Measurements from ENCODE around the gene KIF26A.
A peak's percentile ranks its signal among the peaks of the same experiment; 100 is the strongest.

KIF26A gene

DNA sequence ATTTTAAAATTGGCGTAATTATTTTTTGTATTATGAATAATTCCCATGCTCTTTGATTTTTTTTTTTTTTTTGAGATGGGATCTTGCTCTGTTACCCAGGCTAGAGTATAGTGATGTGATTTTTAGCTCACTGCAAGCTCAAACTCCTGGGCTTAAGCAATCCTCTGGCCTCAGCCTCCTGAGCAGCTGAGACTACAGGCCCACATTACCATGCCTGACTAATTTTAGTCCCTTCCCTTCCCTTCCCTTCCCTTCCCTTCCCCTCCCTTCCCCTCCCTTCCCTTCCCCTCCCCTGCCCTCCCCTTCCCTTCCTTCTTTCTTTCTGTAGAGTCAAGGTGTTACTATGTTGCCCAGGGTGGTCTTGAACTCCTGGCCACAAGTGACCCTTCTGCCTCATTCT, 9.4 kb upstream of the KIF26A start:
- Histone ChIP-seq H3K27ac (no peak overlapping the region), H3K4me3 (no peak overlapping the region), H3K4me2 (no peak overlapping the region), H3K4me1 (peaks cover 0 to 4% (median 0%) of the 10 kb centered on the region in 10 experiments; a peak in 4 of 20 replicates), H3K9ac (no peak overlapping the region), H4K20me1 (peaks cover 0 to 13% (median 0%) of the 10 kb centered on the region in 11 experiments; a peak in 4 of 22 replicates), H3K9me3 (replicated peaks in 1 of 11) (peaks cover 52 to 66% (median 63%) of the 10 kb centered on the region in 11 experiments), H3K36me3 (no peaks in the 10 kb centered on the region), H3K27me3 (peaks cover 0 to 8% (median 0%) of the 10 kb centered on the region in 11 experiments; a peak in 3 of 22 replicates)
- no peak for TF ChIP-seq Cebpa-rat (IDR thresholded peaks at IDR 0.05)

DNA sequence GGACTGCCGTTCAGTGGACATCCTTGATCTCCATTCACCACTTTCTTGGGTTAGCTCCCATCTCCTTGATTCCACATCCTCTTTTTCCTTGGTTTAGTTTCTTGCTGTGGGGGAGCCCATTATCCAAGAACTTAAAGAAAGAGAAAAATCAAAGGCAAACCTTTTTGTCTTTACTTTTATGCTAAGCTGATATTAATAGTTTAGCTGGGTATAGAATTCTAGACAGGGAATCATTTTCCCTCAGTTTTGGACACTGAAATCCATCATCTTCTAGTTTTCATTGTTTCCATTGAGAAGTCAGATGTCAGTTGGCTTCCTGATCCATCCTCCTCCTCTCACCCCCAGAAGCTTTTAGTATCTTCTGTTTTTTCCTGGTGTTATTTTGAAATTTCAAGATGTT, 8.8 kb upstream of the KIF26A start:
- no peak overlapping the region for H3K27ac ChIP-seq
- peaks cover 0 to 9% (median 3%) of the 10 kb centered on the region in 10 experiments; a peak in 10 of 20 replicates for H3K4me1 ChIP-seq
- H3K4me3 ChIP-seq: no peak overlapping the region
- peaks cover 46 to 60% (median 58%) of the 10 kb centered on the region in 11 experiments for H3K9me3 ChIP-seq (replicated peaks in 1 of 11)
- peaks cover 0 to 14% (median 3%) of the 10 kb centered on the region in 11 experiments; a peak in 10 of 22 replicates for H3K27me3 ChIP-seq
- no peak overlapping the region for H3K4me2 ChIP-seq
- no peaks in the 10 kb centered on the region for H3K36me3 ChIP-seq
- no peak overlapping the region for H3K9ac ChIP-seq
- TF ChIP-seq Cebpa-rat (IDR thresholded peaks at IDR 0.05): no peak
- H4K20me1 ChIP-seq: peaks cover 0 to 18% (median 0%) of the 10 kb centered on the region in 11 experiments; a peak in 4 of 22 replicates

- H3K27me3 ChIP-seq: peaks cover 14 to 29% (median 19%) of the 10 kb centered on the region in 11 experiments
- peak overlapping the region in 1 of 11 experiments; percentile 15; a peak in 1 of 22 replicates for H3K4me2 ChIP-seq
- peaks cover 13 to 25% (median 19%) of the 10 kb centered on the region in 10 experiments; a peak in 19 of 20 replicates for H3K4me1 ChIP-seq
- no peak overlapping the region for H3K4me3 ChIP-seq
- no peaks in the 10 kb centered on the region for H3K36me3 ChIP-seq
- H3K27ac ChIP-seq: no peak overlapping the region
- no peak for TF ChIP-seq Cebpa-rat (IDR thresholded peaks at IDR 0.05)
- H3K9ac ChIP-seq: no peak overlapping the region
- peaks cover 30 to 46% (median 43%) of the 10 kb centered on the region in 11 experiments for H3K9me3 ChIP-seq (replicated peaks in 1 of 11)
- peaks cover 0 to 27% (median 7%) of the 10 kb centered on the region in 11 experiments; a peak in 9 of 22 replicates for H4K20me1 ChIP-seq
Measured at GRCh38 chr14:104130974-104131651, 7.3 kb upstream of the KIF26A start.

DNA sequence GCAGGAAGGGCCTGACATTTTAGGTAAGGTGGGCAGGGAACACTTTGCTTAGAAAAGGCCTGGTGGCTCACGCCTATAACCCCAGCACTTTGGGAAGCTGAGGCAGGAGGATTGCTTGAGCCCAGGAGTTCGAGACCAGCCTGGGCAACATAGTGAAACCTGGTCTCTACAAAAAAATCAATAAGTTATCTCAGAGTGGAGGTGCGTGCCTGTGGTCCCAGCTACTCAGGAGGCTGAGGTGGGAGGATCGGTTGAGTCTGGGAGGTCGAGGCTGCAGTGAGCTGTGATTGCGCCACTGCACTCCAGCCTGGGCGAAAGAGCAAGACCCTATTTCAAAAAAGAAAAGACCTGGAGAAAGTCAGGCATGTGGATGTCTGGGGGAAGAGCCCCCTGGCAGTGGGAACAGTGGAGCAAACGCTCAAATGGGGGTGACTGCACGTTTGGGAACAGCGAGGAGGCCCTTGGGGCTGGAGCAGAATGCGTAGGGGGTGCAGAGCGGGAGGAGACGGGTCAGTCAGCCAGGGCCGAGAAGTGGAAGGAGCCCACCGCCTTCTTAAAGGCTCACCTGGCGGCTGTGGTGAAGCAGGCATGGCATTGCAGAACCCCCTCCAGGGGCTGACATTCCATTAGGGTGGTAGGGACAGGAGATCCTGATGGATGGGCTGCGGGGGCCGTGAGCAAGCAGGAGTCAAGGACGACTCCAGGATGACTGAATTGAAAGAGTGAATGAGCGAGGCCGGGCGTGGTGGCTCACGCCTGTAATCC, 6.2 kb upstream of the KIF26A start:
- H3K36me3 ChIP-seq: no peaks in the 10 kb centered on the region

GRCh38 chr14:104132981-104133380, 5.4 kb upstream of the KIF26A start:
- H3K27me3 ChIP-seq: peaks cover 28 to 46% (median 35%) of the 10 kb centered on the region in 11 experiments
- H3K27ac ChIP-seq: no peak overlapping the region
- no peak overlapping the region for H3K4me2 ChIP-seq
- H3K9me3 ChIP-seq (replicated peaks in 1 of 11): peaks cover 14 to 28% (median 27%) of the 10 kb centered on the region in 11 experiments
- peaks cover 24 to 42% (median 33%) of the 10 kb centered on the region in 10 experiments; a peak in 19 of 20 replicates for H3K4me1 ChIP-seq
- H3K9ac ChIP-seq: no peak overlapping the region
- peaks cover 0 to 38% (median 12%) of the 10 kb centered on the region in 11 experiments; a peak in 11 of 22 replicates for H4K20me1 ChIP-seq
- no peak for TF ChIP-seq Cebpa-rat (IDR thresholded peaks at IDR 0.05)
- no peaks in the 10 kb centered on the region for H3K36me3 ChIP-seq
- no peak overlapping the region for H3K4me3 ChIP-seq

More for the DNA sequence above, 6.2 kb upstream of the KIF26A start:
- Histone ChIP-seq H3K9ac (no peak overlapping the region), H3K4me1 (peaks cover 22 to 34% (median 28%) of the 10 kb centered on the region in 10 experiments; a peak in 19 of 20 replicates), H3K27ac (no peak overlapping the region), H3K4me3 (no peak overlapping the region), H3K4me2 (no peak overlapping the region), H3K9me3 (replicated peaks in 1 of 11) (peaks cover 20 to 36% (median 33%) of the 10 kb centered on the region in 11 experiments), H4K20me1 (peaks cover 0 to 36% (median 12%) of the 10 kb centered on the region in 11 experiments; a peak in 11 of 22 replicates), H3K27me3 (peaks cover 24 to 40% (median 29%) of the 10 kb centered on the region in 11 experiments)
- no peak for TF ChIP-seq Cebpa-rat (IDR thresholded peaks at IDR 0.05)

- Histone ChIP-seq H3K36me3 (no peaks in the 10 kb centered on the region), H3K9me3 (replicated peaks in 1 of 11) (peaks cover 14 to 23% (median 22%) of the 10 kb centered on the region in 11 experiments), H3K27ac (no peak overlapping the region), H3K4me1 (peaks cover 24 to 43% (median 33%) of the 10 kb centered on the region in 10 experiments; a peak in 19 of 20 replicates), H3K27me3 (peaks cover 28 to 46% (median 36%) of the 10 kb centered on the region in 11 experiments), H4K20me1 (peaks cover 0 to 38% (median 12%) of the 10 kb centered on the region in 11 experiments; a peak in 11 of 22 replicates), H3K4me2 (no peak overlapping the region), H3K4me3 (no peak overlapping the region), H3K9ac (no peak overlapping the region)
- TF ChIP-seq Cebpa-rat (IDR thresholded peaks at IDR 0.05): no peak
Measured at GRCh38 chr14:104133496-104133895, 4.9 kb upstream of the KIF26A start.

DNA sequence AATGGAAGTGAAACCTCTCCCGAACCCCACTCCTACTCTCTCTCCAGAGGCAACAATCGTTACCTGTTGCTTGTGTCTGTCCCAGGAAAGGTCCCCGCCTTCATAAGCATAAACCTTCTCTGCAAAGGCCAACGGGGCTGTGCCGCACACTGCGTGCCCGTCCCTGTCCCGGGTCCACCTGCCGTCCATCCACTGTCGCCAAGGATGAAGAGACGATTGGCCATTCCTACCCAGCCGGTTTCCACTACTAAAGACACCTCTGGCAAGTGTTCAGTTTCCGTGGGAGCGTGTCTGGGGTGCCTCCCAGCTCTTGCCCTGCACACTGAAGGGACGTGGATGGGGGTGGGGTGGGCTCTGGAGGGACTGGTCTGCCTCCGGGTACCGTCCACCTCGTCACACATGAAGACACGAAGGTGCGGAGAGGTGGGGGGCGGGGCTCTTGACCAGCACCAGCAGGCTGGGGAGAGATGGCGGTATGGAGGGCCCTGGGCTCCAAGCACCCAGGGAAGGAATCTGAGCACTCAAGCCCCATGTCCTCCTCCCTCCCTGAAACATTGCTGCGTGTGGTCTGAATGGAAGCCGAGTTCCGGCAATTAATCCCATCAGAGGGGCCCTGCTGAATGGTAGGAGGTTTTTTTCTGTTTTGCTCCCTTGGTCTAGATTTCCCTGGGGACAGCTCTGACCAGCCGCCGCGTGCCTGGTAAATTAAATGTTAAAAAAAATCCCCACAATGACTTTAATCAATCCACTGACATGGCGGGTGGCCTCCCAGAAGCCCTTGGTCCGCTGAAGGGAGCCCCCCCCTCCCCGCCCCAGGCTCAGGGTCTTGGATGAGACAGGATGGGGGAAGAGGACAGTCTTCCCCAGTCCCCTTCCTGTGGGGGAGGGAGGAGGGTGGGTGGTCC, 4.1 kb upstream of the KIF26A start:
- H3K9me3 ChIP-seq (replicated peaks in 1 of 11): peaks cover 13 to 16% (median 15%) of the 10 kb centered on the region in 11 experiments
- H3K4me3 ChIP-seq: no peak overlapping the region
- H3K9ac ChIP-seq: no peak overlapping the region
- peaks cover 30 to 51% (median 41%) of the 10 kb centered on the region in 10 experiments; a peak in 19 of 20 replicates for H3K4me1 ChIP-seq
- peaks cover 0 to 43% (median 19%) of the 10 kb centered on the region in 11 experiments; a peak in 16 of 22 replicates for H4K20me1 ChIP-seq
- H3K4me2 ChIP-seq: peak overlapping the region in 9 of 11 experiments; percentile 99 to 100 (median 100); a peak in 17 of 22 replicates
- no peak for TF ChIP-seq Cebpa-rat (IDR thresholded peaks at IDR 0.05)
- no peak overlapping the region for H3K27ac ChIP-seq
- H3K36me3 ChIP-seq: no peaks in the 10 kb centered on the region
- H3K27me3 ChIP-seq: peaks cover 28 to 47% (median 40%) of the 10 kb centered on the region in 11 experiments
